ENCODE measurements around the gene FADD.

- TF ChIP-seq CTCF (IDR thresholded peaks at IDR 0.05; ENCODE audit: insufficient read depth, low read length, poor library complexity, severe bottlenecking) = no peak
- TF ChIP-seq EZH2phosphoT487 (conservative IDR thresholded peaks at IDR 0.05; ENCODE audit: low read length) = no peak
Observed at GRCh38 chr11:70229737-70230136, 26.6 kb downstream of the FADD start.
